ENCODE results near the gene GMDS.

Gene GMDS

GRCh38 chr6:2188397-2188796 is 57.0 kb downstream of the GMDS start:
- DNase-seq (ENCODE audit: low spot score in 2 of 2): no peak
- H3K4me3 ChIP-seq: no peak overlapping the region
- no peaks in the 10 kb centered on the region for H3K27me3 ChIP-seq (ENCODE audit: low read depth)
- peaks cover 3% of the 10 kb centered on the region for H3K4me1 ChIP-seq
- H3K36me3 ChIP-seq (replicated peaks): no peaks in the 10 kb centered on the region
- no peaks in the 10 kb centered on the region for H3K9me3 ChIP-seq
- in situ Hi-C loops (cut with MboI; ENCODE audit: low sequenced_read_pairs): no loop called here

GRCh38 chr6:2187826-2188225 is 57.6 kb downstream of the GMDS start:
- Histone ChIP-seq H3K27me3 (ENCODE audit: low read depth) (no peaks in the 10 kb centered on the region), H3K4me1 (peaks cover 3% of the 10 kb centered on the region), H3K9me3 (no peaks in the 10 kb centered on the region), H3K4me3 (no peak overlapping the region), H3K36me3 (replicated peaks) (no peaks in the 10 kb centered on the region)
- DNase-seq (ENCODE audit: low spot score in 2 of 2): no peak
- in situ Hi-C loops (cut with MboI; ENCODE audit: low sequenced_read_pairs): no loop called here

- in situ Hi-C loops (cut with MboI; ENCODE audit: low sequenced_read_pairs): no loop called here
- H3K4me1 ChIP-seq: peaks cover 3% of the 10 kb centered on the region
- no peaks in the 10 kb centered on the region for H3K27me3 ChIP-seq (ENCODE audit: low read depth)
- no peaks in the 10 kb centered on the region for H3K36me3 ChIP-seq (replicated peaks)
- no peak for DNase-seq (ENCODE audit: low spot score in 2 of 2)
- H3K4me3 ChIP-seq: no peak overlapping the region
- no peaks in the 10 kb centered on the region for H3K9me3 ChIP-seq
These were observed 58.9 kb downstream of the GMDS start for GRCh38 chr6:2186516-2186915.

GRCh38 chr6:2185466-2185865 is 59.9 kb downstream of the GMDS start:
- DNase-seq (ENCODE audit: low spot score in 2 of 2): no peak
- in situ Hi-C loops (cut with MboI; ENCODE audit: low sequenced_read_pairs): no loop called here
- Histone ChIP-seq H3K4me3 (no peak overlapping the region), H3K27me3 (ENCODE audit: low read depth) (no peaks in the 10 kb centered on the region), H3K4me1 (peaks cover 3% of the 10 kb centered on the region), H3K9me3 (no peaks in the 10 kb centered on the region), H3K36me3 (replicated peaks) (no peaks in the 10 kb centered on the region)

- no peak for DNase-seq (ENCODE audit: low spot score in 2 of 2)
- H3K27me3 ChIP-seq (ENCODE audit: low read depth): no peaks in the 10 kb centered on the region
- H3K4me3 ChIP-seq: no peak overlapping the region
- H3K36me3 ChIP-seq (replicated peaks): no peaks in the 10 kb centered on the region
- peaks cover 3% of the 10 kb centered on the region for H3K4me1 ChIP-seq
- in situ Hi-C loops (cut with MboI; ENCODE audit: low sequenced_read_pairs): no loop called here
- H3K9me3 ChIP-seq: no peaks in the 10 kb centered on the region
These were observed 60.5 kb downstream of the GMDS start for GRCh38 chr6:2184700-2185455.

- Histone ChIP-seq H3K4me1 (peaks cover 3% of the 10 kb centered on the region), H3K27me3 (ENCODE audit: low read depth) (no peaks in the 10 kb centered on the region), H3K36me3 (replicated peaks) (no peaks in the 10 kb centered on the region), H3K4me3 (no peak overlapping the region), H3K9me3 (no peaks in the 10 kb centered on the region)
- in situ Hi-C loops (cut with MboI; ENCODE audit: low sequenced_read_pairs): no loop called here
- no peak for DNase-seq (ENCODE audit: low spot score in 2 of 2)
These were observed 61.7 kb downstream of the GMDS start for GRCh38 chr6:2183752-2184151.

- in situ Hi-C loops (cut with MboI; ENCODE audit: low sequenced_read_pairs): no loop called here
- DNase-seq (ENCODE audit: low spot score in 2 of 2): no peak
- Histone ChIP-seq H3K9me3 (no peaks in the 10 kb centered on the region), H3K4me1 (peaks cover 3% of the 10 kb centered on the region), H3K36me3 (replicated peaks) (no peaks in the 10 kb centered on the region), H3K4me3 (no peak overlapping the region), H3K27me3 (ENCODE audit: low read depth) (no peaks in the 10 kb centered on the region)
These were observed 62.2 kb downstream of the GMDS start for GRCh38 chr6:2183246-2183645.

GRCh38 chr6:2182251-2182650 is 63.2 kb downstream of the GMDS start:
- no peak for DNase-seq (ENCODE audit: low spot score in 2 of 2)
- H3K9me3 ChIP-seq: no peaks in the 10 kb centered on the region
- H3K4me1 ChIP-seq: peaks cover under 1% of the 10 kb centered on the region; the same call in 1 of the 2 replicates
- H3K27me3 ChIP-seq (ENCODE audit: low read depth): no peaks in the 10 kb centered on the region
- in situ Hi-C loops (cut with MboI; ENCODE audit: low sequenced_read_pairs): no loop called here
- no peak overlapping the region for H3K4me3 ChIP-seq
- H3K36me3 ChIP-seq (replicated peaks): no peaks in the 10 kb centered on the region

GRCh38 chr6:2181567-2181966 is 63.8 kb downstream of the GMDS start:
- in situ Hi-C loops (cut with MboI; ENCODE audit: low sequenced_read_pairs): no loop called here
- no peaks in the 10 kb centered on the region for H3K9me3 ChIP-seq
- H3K4me1 ChIP-seq: no peaks in the 10 kb centered on the region
- H3K27me3 ChIP-seq (ENCODE audit: low read depth): no peaks in the 10 kb centered on the region
- no peak overlapping the region for H3K4me3 ChIP-seq
- H3K36me3 ChIP-seq (replicated peaks): no peaks in the 10 kb centered on the region
- no peak for DNase-seq (ENCODE audit: low spot score in 2 of 2)

- DNase-seq (ENCODE audit: low spot score in 2 of 2): no peak
- in situ Hi-C loops (cut with MboI; ENCODE audit: low sequenced_read_pairs): no loop called here
- Histone ChIP-seq H3K4me1 (no peaks in the 10 kb centered on the region), H3K4me3 (no peak overlapping the region), H3K27me3 (ENCODE audit: low read depth) (no peaks in the 10 kb centered on the region), H3K9me3 (no peaks in the 10 kb centered on the region), H3K36me3 (replicated peaks) (no peaks in the 10 kb centered on the region)
These were observed 65.5 kb downstream of the GMDS start for GRCh38 chr6:2179950-2180349.

- DNase-seq (ENCODE audit: low spot score in 2 of 2): no peak
- Histone ChIP-seq H3K4me1 (no peaks in the 10 kb centered on the region), H3K27me3 (ENCODE audit: low read depth) (no peaks in the 10 kb centered on the region), H3K36me3 (replicated peaks) (no peaks in the 10 kb centered on the region), H3K9me3 (no peaks in the 10 kb centered on the region), H3K4me3 (no peak overlapping the region)
- in situ Hi-C loops (cut with MboI; ENCODE audit: low sequenced_read_pairs): no loop called here
These were observed 66.2 kb downstream of the GMDS start for GRCh38 chr6:2179241-2179640.

GRCh38 chr6:2178125-2178524 is 67.3 kb downstream of the GMDS start:
- Histone ChIP-seq H3K4me3 (no peak overlapping the region), H3K9me3 (no peaks in the 10 kb centered on the region), H3K36me3 (replicated peaks) (no peaks in the 10 kb centered on the region), H3K27me3 (ENCODE audit: low read depth) (no peaks in the 10 kb centered on the region), H3K4me1 (no peaks in the 10 kb centered on the region)
- in situ Hi-C loops (cut with MboI; ENCODE audit: low sequenced_read_pairs): no loop called here
- DNase-seq (ENCODE audit: low spot score in 2 of 2): no peak

GRCh38 chr6:2175825-2176224 is 69.6 kb downstream of the GMDS start:
- no peak for DNase-seq (ENCODE audit: low spot score in 2 of 2)
- Histone ChIP-seq H3K9me3 (no peaks in the 10 kb centered on the region), H3K36me3 (replicated peaks) (no peaks in the 10 kb centered on the region), H3K27me3 (ENCODE audit: low read depth) (no peaks in the 10 kb centered on the region), H3K4me3 (no peak overlapping the region), H3K4me1 (no peaks in the 10 kb centered on the region)
- in situ Hi-C loops (cut with MboI; ENCODE audit: low sequenced_read_pairs): no loop called here

- in situ Hi-C loops (cut with MboI; ENCODE audit: low sequenced_read_pairs): no loop called here
- Histone ChIP-seq H3K9me3 (no peaks in the 10 kb centered on the region), H3K27me3 (ENCODE audit: low read depth) (no peaks in the 10 kb centered on the region), H3K4me3 (no peak overlapping the region), H3K4me1 (no peaks in the 10 kb centered on the region), H3K36me3 (replicated peaks) (no peaks in the 10 kb centered on the region)
- DNase-seq (ENCODE audit: low spot score in 2 of 2): no peak
These were observed 72.0 kb downstream of the GMDS start for GRCh38 chr6:2173203-2173961.
